Uterus (tissue), 2 donors: ENCODE data around the gene FUT4.
"Not testable (repeated sequence)": the region's sequence is repeated elsewhere in the genome, so short reads cannot be mapped to it uniquely, and the experiment has no call there.

Source experiments
- CTCF ChIP-seq, 4 experiments: fragments of 200-600 bp in 2 of 4; fragments of 450-650 bp in 2 of 4; sonication (generic) in 2 of 4; IDR thresholded peaks; one replicate each; pipeline ENCODE4 v1.5.1; 2016 to 2019; ENCODE audit warnings: antibody characterized with exemption in 4 of 4, mild to moderate bottlenecking in 2 of 4, moderate library complexity in 1 of 4
- POLR2A ChIP-seq, 2 donors: fragments of 450-650 bp; IDR thresholded peaks; one replicate each; pipeline ENCODE4 v1.6.1; 2016; ENCODE audit warnings: antibody characterized with exemption in 2 of 2, mild to moderate bottlenecking in 1 of 2, moderate library complexity in 1 of 2

DNA sequence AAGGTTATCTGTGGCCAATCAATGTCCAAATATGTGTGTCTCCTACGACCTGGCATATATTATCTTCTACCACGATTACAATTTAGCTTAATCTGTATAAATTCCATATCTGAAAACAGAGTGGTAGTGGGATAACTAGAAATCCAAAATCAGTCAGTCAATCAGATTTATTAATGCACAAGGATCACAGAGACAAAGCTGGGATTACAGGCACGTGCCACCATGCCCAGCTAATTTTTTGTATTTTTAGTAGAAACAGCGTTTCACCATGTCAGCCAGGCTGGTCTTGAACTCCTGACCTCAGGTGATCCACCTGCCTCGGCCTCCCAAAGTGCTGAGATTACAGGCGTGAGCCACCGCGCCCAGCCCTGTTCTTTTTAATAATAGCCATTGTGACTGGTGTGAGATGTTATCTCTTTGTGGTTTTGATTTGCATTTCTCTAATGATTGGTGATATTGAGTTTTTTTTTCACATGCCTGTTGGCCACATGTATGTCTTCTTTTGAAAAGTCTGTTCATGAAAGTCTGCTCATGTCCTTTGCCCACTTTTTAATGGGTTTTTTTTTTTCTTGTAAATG is 12.1 kb downstream of the FUT4 start:
- not testable (repeated sequence) for TF ChIP-seq CTCF, POLR2A (IDR thresholded peaks at IDR 0.05)
